Measurements from ENCODE around the gene NSMF. TPM values are rescaled to one million over a fixed set of nuclear protein-coding genes. Genes with fewer than 3 reads are reported as not detected.

NSMF gene
- total and polyA plus RNA-seq, 2 donors (not counting 1 experiment from before 2014, with no cell fraction given): 28.7 to 59.4 TPM

DNA sequence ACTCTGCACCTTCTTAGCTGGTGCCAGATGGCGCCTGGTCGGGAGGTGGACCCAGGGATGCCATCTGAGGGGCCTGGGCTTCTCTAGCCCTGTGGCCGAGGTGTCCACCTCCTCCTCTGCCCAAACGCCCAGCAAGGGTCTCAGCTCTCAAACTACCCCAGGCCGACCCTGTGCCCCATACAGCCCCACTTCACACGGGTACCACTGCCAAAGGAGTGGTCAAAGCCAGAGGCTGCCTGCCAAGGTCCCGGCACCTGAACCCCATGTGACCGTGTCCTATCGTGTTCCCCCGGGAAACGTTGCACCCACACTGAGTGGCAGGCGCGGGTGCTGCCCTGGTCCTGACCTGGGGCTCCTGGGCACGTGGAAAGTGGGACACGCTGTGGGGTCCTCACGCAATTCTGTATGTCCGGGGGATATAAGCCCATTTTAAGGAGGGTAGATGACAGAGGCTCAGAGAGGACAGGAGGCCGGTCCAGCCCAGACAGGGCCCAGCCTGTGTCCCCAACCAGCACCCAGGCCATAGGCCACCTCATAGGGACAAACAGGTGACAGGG is 19.9 kb downstream of the NSMF start:
- H3K27ac ChIP-seq (ENCODE audit: low read length in 2 of 2): no peak overlapping the region
- no peaks in the 10 kb centered on the region for H3K79me2 ChIP-seq (ENCODE audit: control insufficient read depth, insufficient read depth, low read length)
- H3K27me3 Mint-ChIP-seq: peaks cover 7% of the 10 kb centered on the region
- H3K9me3 Mint-ChIP-seq (ENCODE audit: insufficient read depth): no peaks in the 10 kb centered on the region
- ATAC-seq (ENCODE audit: low read depth) (no peak), DNase-seq (no peak)
- ChIA-PET CTCF (no interaction called here), POLR2A (interaction anchor here (0.6 kb wide), 1 partner anchor 410 kb away, joined by 3 read pairs; no protein-coding TSS in a partner anchor)
- no peak overlapping the region for H3K4me2 ChIP-seq (replicated peaks; ENCODE audit: low read depth, low read length, poor library complexity, severe bottlenecking)
- peaks cover 0 to 3% (median 0%) of the 10 kb centered on the region in 3 donors for H3K9me3 ChIP-seq (ENCODE audit: control extremely low read depth in 1 of 3, control insufficient read depth in 2 of 3, insufficient read depth in 1 of 3, low read length in 2 of 3)
- H3K4me1 ChIP-seq (ENCODE audit: control insufficient read depth in 2 of 2, insufficient read depth in 2 of 2, low read length in 2 of 2): peaks cover 0 to 8% of the 10 kb centered on the region in 2 donors
- H4K20me1 ChIP-seq (ENCODE audit: control insufficient read depth, insufficient read depth, low read length, poor library complexity, severe bottlenecking): no peaks in the 10 kb centered on the region
- H3K4me3 Mint-ChIP-seq: no peak overlapping the region
- no peak overlapping the region for H2AFZ ChIP-seq (ENCODE audit: insufficient read depth, low read depth, low read length, poor library complexity, severe bottlenecking)
- H3K4me1 Mint-ChIP-seq: peaks cover 3% of the 10 kb centered on the region
- TF ChIP-seq EZH2 (IDR thresholded peaks at IDR 0.05; ENCODE audit: borderline replicate concordance, insufficient read depth, low read depth, low read length, poor library complexity, severe bottlenecking): no peak
- TF ChIP-seq, protein P1, sequence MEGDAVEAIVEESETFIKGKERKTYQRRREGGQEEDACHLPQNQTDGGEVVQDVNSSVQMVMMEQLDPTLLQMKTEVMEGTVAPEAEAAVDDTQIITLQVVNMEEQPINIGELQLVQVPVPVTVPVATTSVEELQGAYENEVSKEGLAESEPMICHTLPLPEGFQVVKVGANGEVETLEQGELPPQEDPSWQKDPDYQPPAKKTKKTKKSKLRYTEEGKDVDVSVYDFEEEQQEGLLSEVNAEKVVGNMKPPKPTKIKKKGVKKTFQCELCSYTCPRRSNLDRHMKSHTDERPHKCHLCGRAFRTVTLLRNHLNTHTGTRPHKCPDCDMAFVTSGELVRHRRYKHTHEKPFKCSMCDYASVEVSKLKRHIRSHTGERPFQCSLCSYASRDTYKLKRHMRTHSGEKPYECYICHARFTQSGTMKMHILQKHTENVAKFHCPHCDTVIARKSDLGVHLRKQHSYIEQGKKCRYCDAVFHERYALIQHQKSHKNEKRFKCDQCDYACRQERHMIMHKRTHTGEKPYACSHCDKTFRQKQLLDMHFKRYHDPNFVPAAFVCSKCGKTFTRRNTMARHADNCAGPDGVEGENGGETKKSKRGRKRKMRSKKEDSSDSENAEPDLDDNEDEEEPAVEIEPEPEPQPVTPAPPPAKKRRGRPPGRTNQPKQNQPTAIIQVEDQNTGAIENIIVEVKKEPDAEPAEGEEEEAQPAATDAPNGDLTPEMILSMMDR (IDR thresholded peaks at IDR 0.05): no peak
- no peak overlapping the region for H3K27ac Mint-ChIP-seq
- H3K9ac ChIP-seq (ENCODE audit: low read length): no peak overlapping the region
- H3K27me3 ChIP-seq (replicated peaks in 1 of 4; ENCODE audit: control extremely low read depth in 1 of 4, control insufficient read depth in 3 of 4, insufficient read depth in 4 of 4, low read length in 3 of 4): peaks cover 0 to 16% (median 7%) of the 10 kb centered on the region in 4 experiments
- intact Hi-C loops (cut with micrococcal nuclease): no loop called here
- 83% methylated on average over 18 of the region's 18 CpGs for WGBS (ENCODE audit: insufficient coverage)
- H3K4me3 ChIP-seq (ENCODE audit: control extremely low read depth in 1 of 5, extremely low read depth in 1 of 5, insufficient read depth in 1 of 5, low read depth in 2 of 5, low read length in 4 of 5): no peak overlapping the region
- H3K36me3 ChIP-seq (replicated peaks in 1 of 2; ENCODE audit: control extremely low read depth in 1 of 2, control insufficient read depth in 1 of 2, extremely low read depth in 1 of 2, insufficient read depth in 2 of 2, low read length in 1 of 2): no peaks in the 10 kb centered on the region

DNA sequence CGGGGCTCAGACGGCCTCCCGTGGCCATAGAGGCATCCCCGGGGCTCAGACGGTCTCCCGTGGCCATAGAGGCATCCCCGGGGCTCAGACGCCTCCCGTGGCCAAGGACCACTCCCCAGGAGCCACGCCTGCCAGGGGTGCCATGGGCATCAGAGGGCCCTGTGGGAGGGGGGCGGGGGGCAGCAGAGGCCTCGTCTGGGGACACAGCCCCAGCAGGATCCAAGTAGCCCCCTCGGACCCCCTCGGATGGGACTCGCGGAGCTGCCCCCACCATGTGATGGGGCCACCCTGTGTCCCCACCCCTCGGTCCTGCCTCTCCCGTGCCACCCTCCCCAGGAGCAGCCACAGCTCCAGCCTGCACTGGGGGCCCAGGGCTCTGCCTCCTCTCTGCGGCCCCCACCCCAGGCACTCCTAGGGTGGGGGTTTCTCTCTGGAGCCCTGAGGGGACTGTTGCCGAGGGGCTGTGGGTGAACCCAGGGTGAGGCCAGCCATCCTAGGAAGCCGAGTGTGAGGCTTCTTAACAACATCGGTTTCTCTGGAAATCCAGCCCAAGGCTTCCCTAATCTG is 20.5 kb downstream of the NSMF start:
- POLR2A ChIA-PET: no interaction called here
- Mint-ChIP-seq H3K27me3 (peaks cover 6% of the 10 kb centered on the region), H3K4me3 (no peak overlapping the region), H3K4me1 (peaks cover 3% of the 10 kb centered on the region), H3K27ac (no peak overlapping the region), H3K9me3 (ENCODE audit: insufficient read depth) (no peaks in the 10 kb centered on the region)
- H3K27ac ChIP-seq (ENCODE audit: low read length in 2 of 2): no peak overlapping the region
- H3K4me3 ChIP-seq (ENCODE audit: control extremely low read depth in 1 of 5, extremely low read depth in 1 of 5, insufficient read depth in 1 of 5, low read depth in 2 of 5, low read length in 4 of 5): no peak overlapping the region
- H2AFZ ChIP-seq (ENCODE audit: insufficient read depth, low read depth, low read length, poor library complexity, severe bottlenecking): no peak overlapping the region
- TF ChIP-seq, protein P1 (IDR thresholded peaks at IDR 0.05): no peak
- no peak for TF ChIP-seq EZH2 (IDR thresholded peaks at IDR 0.05; ENCODE audit: borderline replicate concordance, insufficient read depth, low read depth, low read length, poor library complexity, severe bottlenecking)
- 88% methylated on average over 15 of the region's 22 CpGs for WGBS (ENCODE audit: insufficient coverage)
- CTCF ChIA-PET: no interaction called here
- intact Hi-C loops (cut with micrococcal nuclease): no loop called here
- H3K36me3 ChIP-seq (replicated peaks in 1 of 2; ENCODE audit: control extremely low read depth in 1 of 2, control insufficient read depth in 1 of 2, extremely low read depth in 1 of 2, insufficient read depth in 2 of 2, low read length in 1 of 2): no peaks in the 10 kb centered on the region
- no peaks in the 10 kb centered on the region for H4K20me1 ChIP-seq (ENCODE audit: control insufficient read depth, insufficient read depth, low read length, poor library complexity, severe bottlenecking)
- H3K9me3 ChIP-seq (ENCODE audit: control extremely low read depth in 1 of 3, control insufficient read depth in 2 of 3, insufficient read depth in 1 of 3, low read length in 2 of 3): peaks cover 0 to 3% (median 0%) of the 10 kb centered on the region in 3 donors
- no peaks in the 10 kb centered on the region for H3K79me2 ChIP-seq (ENCODE audit: control insufficient read depth, insufficient read depth, low read length)
- DNase-seq (no peak), ATAC-seq (ENCODE audit: low read depth) (no peak)
- no peak overlapping the region for H3K4me2 ChIP-seq (replicated peaks; ENCODE audit: low read depth, low read length, poor library complexity, severe bottlenecking)
- H3K4me1 ChIP-seq (ENCODE audit: control insufficient read depth in 2 of 2, insufficient read depth in 2 of 2, low read length in 2 of 2): peaks cover 0 to 8% of the 10 kb centered on the region in 2 donors
- H3K9ac ChIP-seq (ENCODE audit: low read length): no peak overlapping the region
- H3K27me3 ChIP-seq (replicated peaks in 1 of 4; ENCODE audit: control extremely low read depth in 1 of 4, control insufficient read depth in 3 of 4, insufficient read depth in 4 of 4, low read length in 3 of 4): peaks cover 0 to 16% (median 7%) of the 10 kb centered on the region in 4 experiments

All from B cell (primary cell).